HUDEP-2 (cell line): ENCODE results near the gene TNP2.

Experiments
- DNase-seq, 76 experiments: peaks; one replicate each; lab custom pipeline; 2025; ENCODE audit not compliant: unreplicated experiment in 76 of 76; lab: John Stamatoyannopoulos, UW

Gene TNP2

GRCh38 chr16:11278681-11279628 is 9.8 kb upstream of the TNP2 start:
- DNase-seq = no peak

GRCh38 chr16:11277607-11278337 is 8.6 kb upstream of the TNP2 start:
- no peak for DNase-seq

GRCh38 chr16:11276896-11277593 is 7.9 kb upstream of the TNP2 start:
- DNase-seq = no peak

- DNase-seq = no peak
Measured at GRCh38 chr16:11276143-11276895, 7.2 kb upstream of the TNP2 start, which contains the start of gene PRM2. Gene PRM2, minus strand, starts transcription at chr16:11276480. Its CDS starts 110 bp downstream, at chr16:11276370.

GRCh38 chr16:11274964-11275363 is 5.8 kb upstream of the TNP2 start:
- no peak for DNase-seq

GRCh38 chr16:11273721-11274324 is 4.7 kb upstream of the TNP2 start:
- no peak for DNase-seq

GRCh38 chr16:11272921-11273720 is 4.0 kb upstream of the TNP2 start, which contains the start of gene PRM3:
Gene PRM3, minus strand, starts transcription at chr16:11273629. Its CDS starts 34 bp downstream, at chr16:11273595.
- no peak for DNase-seq

GRCh38 chr16:11272484-11272883 is 3.4 kb upstream of the TNP2 start:
- DNase-seq = no peak

GRCh38 chr16:11271610-11272009 is 2.5 kb upstream of the TNP2 start:
- DNase-seq = no peak

GRCh38 chr16:11270602-11271162 is 1.6 kb upstream of the TNP2 start:
- no peak for DNase-seq

- no peak for DNase-seq
Measured at GRCh38 chr16:11265124-11265523, 4.0 kb downstream of the TNP2 start.

- no peak for DNase-seq
Measured at GRCh38 chr16:11264155-11264832, 4.8 kb downstream of the TNP2 start.

- no peak for DNase-seq
Measured at GRCh38 chr16:11263737-11264136, 5.4 kb downstream of the TNP2 start.

- DNase-seq = no peak
Measured at GRCh38 chr16:11262915-11263314, 6.2 kb downstream of the TNP2 start.

- no peak for DNase-seq
Measured at GRCh38 chr16:11260596-11260966, 8.5 kb downstream of the TNP2 start.

GRCh38 chr16:11259655-11260595 is 9.2 kb downstream of the TNP2 start:
- DNase-seq = no peak
